D341Med (cell line): ENCODE results near the gene TMEM63C.

Source experiments
- DNase-seq: peaks from one replicate; pipeline ENCODE4 v3.0.0; 2012; ENCODE audit warnings: low spot score

Gene TMEM63C

DNA sequence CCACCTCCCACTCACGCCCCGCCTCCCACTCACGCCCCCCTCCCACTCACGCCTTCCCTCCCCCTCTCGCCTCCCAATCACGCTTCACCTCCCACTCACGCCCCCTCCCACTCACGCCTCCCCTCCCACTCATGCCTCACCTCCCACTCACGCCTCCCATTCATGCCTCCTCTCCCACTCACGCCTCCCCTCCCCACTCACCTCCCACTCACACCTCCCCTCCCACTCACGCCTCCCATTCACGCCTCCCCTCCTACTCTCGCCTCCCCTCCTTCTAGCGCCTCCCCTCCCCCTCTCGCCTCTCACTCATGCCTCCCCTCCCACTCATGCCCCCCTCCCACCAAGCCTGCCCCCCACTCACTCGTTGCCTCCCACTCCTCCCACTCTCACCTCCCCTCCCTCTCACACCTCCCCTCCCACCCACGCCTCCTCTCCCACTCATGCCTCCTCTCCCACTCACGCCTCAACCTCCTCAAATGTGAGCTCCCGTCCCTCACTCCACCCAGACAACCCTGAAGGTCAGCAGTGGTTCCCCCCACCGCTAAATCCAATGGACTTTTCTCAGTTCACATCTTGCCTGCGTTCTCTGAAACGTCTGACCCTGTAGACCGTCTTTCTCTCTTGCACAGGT lies 39.8 kb downstream of the TMEM63C start:
- DNase-seq = no peak

DNA sequence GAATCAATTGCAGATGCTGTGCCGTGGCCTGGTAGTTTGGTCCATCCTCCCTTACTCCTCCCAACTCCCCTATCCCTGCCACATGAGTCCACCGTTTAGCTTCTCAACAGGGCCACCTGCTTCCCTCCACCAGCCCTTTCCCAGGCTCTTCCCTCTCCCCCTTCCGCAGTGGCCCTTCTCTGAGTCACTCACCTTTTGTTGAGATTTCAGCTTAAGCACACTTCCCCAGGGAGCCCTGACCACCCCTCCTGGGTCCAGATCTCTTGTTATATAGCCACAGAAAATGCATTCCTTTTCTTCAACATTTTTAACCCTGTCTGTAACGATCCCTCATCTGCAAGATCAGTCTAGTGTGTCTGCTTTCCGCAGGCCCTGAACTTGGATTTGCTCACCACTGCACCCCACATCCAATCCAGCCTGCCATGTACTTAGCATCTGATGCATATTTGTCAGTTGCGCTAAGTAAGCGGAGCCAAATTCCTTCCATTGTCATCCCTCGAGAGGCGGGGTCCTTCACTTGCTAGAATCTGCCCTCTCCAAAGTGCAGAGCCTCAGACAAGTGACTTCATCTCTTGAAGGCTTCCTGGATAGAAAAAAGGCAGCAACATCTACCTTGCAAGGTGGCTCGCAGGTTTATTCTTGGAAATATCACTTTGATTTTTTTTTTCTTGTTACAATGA lies 41.1 kb downstream of the TMEM63C start:
- no peak for DNase-seq

DNA sequence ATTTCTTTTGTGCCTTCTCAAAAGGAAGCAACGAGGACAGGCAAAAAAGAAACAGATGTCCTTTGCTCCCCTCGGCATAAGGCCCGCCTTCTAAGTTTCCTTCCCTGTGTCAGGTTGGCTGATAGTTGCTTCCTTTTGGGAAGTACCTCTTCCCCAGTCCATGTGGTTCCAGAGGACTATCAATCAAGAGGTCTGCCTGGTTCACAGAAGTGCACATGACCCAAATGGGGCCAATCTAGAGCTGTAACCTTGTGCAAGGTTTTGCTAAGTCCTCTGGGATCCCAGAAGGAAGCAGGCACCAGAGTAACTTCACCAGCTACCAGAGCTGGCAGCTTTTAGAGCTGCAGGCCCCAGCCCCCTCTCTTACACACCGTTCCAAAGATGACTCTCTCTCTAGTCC lies 42.6 kb downstream of the TMEM63C start:
- no peak for DNase-seq

DNA sequence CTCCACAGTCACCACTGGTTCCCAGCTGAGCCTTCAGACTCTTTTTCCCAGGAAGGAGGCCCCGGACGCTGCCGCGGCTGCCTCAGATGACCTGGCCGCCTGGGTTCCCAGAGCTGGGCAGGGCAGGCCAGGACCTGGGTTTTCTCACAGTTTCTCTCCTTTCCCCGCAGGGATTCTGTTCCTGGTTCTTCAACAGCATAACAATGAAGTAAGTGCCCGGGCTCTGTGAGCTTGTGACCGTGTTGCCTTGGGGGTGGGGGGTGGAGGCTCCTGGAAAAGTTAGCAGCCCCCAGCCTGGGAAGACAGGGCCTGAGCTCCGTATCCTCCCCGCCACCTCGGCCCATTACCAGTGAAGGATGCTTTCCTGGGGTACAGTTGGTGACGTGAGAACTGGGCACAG lies 43.7 kb downstream of the TMEM63C start:
- no peak for DNase-seq

DNA sequence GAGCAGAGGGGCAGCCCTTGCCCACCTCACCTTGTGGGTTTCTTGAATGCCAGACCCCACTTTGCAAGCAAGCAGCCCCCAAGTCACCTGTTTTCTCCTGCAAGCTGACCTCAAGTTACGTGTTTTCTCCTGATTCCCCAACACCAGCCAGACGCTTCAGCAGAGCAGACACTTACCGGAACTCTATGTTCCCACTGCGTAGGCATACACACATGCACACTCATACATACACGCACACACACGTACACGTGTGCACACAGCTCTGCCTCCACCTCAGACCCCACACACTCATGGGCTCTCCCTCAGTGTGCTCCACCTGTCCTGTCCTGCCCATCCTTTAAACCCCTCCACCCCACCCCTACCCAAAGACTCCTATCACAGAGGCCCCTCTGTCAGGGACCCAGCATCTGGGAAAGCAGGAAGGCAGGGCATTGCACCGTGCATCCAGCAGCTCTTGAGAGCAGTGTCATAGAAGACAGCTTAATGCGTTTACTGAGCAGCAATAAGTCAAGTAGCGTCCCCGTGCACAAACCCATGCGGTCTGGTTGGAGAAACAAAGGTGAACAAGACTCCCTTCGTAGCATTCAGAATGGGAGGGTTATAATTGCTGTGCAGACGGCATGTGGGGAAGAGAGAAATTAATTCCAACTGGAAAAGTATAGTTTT lies 44.4 kb downstream of the TMEM63C start:
- DNase-seq = no peak

DNA sequence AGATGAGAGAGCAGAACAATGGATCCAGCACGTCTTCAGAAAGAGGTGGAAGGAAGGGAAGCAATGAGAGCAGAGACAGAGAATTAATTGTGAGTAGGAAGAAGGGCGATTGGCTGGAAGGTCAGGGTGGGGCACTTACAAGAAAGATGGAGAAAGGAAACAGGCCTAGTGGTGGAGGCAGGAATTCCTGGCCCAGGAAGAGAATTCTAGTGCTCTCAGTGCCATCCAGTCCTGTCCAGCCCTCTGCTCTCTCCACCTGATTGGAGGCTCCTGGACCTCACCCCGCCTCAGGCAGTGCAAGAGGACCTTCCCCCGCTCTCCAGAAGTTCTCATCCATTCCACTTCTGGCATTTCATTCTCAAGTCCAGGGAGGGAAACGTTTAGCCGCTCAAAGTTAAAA lies 46.5 kb downstream of the TMEM63C start:
- DNase-seq = no peak

DNA sequence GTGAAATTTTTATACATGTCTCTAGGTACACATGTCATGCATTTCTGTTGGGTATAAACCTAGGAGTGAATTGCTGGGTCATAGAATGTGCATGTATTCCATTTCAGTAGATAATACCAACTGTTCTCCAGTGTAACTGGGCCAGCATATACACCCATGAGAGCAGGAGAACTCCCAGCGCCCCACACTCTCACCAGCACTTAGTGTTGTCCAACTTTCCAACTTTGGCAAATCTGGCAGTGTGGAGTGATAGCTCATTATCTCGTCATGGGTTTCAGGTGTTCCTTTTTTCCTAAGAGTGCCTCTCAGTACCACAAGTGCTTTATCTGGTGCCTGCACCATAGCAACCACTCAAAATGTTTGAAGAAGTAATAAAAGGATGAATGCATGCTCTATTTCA lies 49.3 kb downstream of the TMEM63C start:
- DNase-seq = no peak

DNA sequence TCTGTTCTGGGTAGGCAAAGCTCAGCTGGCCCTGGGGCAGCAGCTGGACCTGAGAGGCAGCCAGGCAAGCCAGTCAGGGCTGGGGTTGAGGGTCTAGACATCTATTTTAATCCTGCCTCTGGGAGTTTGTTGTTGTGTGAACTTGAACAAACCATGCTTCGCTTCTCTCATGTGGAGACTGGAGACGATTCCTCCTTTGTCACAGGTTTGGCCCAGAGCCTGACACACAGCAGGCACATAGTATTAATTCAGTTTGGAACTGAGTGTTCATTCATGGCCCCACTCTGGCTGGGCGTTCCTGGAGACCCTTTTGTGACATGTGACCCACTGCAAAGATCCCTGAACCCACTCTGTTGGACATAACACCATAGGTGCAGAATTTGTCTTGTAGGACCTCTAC lies 50.1 kb downstream of the TMEM63C start:
- DNase-seq = no peak

DNA sequence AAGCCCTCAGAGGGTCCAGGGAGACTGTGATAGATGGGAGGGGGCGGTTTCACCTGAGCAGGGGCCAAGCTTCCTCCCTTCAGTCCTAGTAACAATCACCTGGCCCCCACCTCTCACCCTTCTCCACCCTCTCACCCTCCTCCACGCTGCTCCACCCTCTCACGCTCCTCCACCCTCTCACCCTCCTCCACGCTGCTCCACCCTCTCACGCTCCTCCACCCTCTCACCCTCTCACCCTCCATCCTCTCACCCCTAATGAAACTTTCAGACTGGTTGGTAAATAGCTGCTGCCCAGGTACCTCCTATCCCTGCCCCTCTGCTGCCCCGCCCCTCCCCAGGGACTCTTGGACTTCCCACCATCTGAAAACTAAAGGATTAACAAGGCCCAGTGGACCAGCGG lies 55.2 kb downstream of the TMEM63C start:
- DNase-seq = no peak

DNA sequence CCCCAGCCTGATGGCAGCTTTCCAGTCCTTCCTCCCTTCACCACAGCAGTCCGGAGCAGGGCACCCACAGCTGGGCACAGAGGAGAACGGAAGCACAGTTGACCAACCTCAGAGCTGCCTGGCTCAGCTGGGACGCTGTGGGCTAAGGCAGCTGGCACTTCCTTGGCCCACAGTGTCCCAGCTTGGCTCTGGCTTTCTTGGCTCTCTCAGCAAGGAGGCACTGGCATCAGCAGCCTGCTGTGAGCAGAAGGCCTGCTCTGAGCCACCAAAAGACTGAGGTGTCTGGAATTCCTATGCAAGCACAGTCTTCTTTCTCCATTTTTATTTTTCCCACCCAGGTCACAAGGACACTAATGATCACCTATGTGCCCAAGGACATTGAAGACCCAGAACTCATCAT lies 56.8 kb downstream of the TMEM63C start:
- no peak for DNase-seq

DNA sequence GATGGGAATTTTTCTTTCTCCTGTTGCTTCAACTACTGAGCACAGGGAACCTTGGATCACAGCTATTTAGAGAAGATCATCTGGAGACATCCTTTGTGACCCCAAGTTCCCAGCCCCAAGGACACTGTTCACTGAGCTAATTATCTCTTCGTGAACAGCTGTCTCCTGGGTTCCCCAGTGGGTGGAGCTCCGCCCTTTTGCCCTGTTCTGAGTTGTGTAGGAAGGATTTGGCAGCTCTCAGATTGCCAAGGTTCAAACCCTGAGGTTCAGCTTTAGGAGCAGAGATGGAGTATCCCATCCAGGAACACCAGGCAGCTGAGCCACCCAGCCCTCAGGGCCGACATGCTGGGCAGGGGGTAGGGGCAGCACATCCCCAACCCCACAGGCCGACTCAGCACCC lies 57.4 kb downstream of the TMEM63C start:
- no peak for DNase-seq

DNA sequence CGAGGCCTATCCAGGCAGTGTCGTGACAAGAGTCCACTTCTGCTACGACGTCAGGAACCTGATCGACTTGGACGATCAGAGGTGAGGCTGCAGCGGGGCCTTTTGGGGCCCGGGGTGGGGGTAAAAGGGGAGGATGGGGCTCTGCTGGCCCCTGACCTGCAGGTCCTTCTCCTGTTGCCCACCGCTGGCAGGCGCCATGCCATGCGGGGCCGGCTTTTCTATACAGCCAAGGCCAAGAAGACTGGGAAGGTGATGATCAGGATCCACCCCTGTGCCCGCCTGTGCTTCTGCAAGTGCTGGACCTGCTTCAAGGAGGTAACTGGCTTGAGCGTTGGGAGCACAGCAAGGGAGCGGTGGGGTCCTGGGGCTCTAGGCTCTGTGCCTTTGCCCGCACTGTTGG lies 57.8 kb downstream of the TMEM63C start:
- no peak for DNase-seq

DNA sequence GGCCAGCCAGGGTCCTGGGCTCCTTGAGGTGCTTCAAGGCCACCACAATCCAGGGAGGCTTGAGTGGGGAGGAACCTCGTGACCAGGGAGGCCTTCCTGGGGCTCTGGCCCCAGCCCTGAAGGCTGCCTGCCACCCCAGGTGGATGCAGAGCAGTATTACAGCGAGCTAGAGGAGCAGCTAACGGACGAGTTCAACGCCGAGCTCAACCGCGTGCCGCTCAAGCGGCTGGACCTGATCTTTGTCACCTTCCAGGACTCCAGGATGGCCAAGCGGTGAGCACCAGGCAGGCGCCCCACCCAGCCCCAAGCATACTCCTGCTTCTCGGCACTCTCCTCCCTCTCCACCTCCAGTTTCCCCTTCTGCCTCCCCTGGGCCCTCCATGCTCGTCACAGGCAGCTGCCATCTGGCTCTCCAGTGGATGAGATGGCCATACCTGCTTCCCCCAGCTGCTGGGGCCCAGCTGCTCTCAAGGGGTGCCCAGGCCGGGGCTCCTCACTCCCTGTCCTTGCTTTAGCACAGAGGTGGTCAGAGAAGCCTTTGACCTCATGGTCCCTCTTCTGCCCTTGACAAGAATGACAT lies 58.8 kb downstream of the TMEM63C start:
- DNase-seq = no peak

DNA sequence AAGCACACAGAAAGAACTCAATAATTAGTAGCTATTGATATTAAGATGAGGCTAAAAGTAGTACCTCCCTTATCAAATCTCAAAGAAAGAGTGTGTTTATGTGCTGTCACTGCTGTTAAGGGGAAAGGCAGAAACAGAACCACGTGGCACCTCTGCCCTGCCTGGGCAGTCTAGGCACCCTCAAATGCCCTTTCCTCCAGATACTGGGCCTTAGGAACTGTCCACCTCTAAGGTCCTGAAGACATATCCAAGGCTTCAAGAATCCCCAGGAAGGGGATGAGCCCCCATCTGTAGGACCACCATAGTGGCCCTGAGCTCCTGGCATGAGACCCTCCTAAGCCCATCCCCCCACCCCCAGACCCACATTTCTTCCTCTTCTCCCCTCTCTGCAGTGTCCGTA lies 60.4 kb downstream of the TMEM63C start:
- DNase-seq = no peak

DNA sequence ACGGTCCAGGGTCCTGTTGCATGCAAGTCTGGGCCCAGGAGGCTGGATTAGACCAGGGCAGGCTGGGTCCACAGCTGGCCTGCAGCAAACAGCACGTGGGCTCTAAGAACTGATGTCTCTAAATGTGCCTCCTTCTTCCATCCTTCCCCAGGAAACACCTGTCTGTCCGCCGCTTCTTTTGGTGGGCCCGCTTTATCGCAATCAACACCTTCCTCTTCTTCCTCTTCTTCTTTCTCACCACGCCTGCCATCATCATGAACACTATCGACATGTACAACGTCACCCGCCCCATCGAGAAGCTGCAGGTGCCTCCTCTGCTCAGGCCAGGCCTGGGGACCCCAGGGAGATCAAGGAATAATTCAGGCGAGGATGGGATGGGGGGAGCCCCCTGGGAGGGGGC lies 61.2 kb downstream of the TMEM63C start:
- DNase-seq = no peak

DNA sequence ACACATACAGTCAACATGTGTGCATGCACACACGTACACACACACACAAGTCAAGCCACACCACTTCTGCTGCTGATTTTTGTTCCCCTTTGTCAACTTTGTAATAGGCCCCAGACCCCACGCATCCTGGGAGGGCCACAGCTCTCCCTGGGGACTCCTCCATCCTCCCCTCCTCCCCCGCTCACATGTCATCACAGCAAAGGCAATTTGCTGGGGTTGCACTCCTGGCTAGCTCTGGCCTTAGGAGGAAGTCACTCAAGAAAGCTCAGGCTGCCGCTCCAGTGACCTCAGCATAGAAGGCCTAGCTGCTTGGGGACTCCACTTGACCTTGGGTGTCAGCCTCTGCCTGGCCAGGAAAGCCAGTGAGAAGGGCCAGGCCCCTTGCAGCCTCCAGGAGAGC lies 62.3 kb downstream of the TMEM63C start:
- no peak for DNase-seq

DNA sequence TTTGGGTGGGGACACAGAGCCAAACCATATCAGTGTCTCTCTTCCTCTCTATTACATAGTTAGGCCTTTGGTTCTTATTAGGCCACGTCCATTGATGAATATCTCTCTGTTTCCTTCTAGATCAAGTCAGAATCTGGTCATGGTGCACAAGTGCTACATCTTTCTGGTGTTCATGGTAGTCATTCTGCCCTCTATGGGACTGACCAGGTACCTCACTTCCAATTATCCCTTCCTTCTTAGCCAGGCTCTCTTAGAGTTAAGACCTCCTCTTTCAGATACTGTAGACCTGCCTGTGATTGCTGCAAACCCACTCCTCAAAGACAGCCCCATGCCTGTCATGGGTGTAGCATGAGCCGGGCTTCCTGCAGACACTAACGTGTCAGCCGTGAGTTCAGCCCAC lies 64.2 kb downstream of the TMEM63C start:
- DNase-seq = no peak

DNA sequence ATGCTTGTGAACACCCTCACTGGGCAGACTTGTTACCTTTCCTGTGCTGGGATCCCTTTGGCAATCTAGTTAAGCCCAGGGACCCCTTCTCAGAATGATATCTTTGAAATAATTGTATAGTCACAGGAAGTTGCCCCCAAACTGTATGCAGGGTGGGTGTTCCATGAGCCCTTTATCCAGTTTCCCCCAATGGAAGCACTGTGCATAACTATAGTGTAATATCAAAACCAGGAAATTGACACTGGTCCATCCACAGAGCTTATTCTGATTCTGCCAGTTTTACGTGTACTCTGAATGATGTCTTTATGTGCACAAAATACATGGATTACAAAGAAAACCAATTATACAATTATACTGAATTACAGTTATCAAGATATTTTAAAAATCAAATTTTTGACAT lies 65.2 kb downstream of the TMEM63C start:
- DNase-seq = no peak

DNA sequence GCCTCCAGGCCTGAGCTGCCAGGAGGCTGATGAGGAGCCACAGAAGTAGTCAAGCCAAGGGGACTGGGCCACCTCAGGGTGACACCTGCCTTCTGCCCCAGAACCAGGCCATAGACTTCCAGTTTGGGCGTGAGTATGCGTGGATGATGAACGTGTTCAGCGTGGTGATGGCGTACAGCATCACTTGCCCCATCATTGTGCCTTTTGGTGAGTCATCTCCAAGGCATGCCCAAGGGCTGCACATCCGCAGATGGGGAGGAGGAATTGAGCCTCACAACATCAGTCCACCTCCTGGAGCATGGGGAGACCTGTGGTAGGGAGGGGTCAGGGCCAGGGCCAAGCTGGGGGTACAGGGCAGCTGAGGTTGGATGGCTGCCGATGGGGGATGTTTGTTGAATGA lies 67.1 kb downstream of the TMEM63C start:
- no peak for DNase-seq

DNA sequence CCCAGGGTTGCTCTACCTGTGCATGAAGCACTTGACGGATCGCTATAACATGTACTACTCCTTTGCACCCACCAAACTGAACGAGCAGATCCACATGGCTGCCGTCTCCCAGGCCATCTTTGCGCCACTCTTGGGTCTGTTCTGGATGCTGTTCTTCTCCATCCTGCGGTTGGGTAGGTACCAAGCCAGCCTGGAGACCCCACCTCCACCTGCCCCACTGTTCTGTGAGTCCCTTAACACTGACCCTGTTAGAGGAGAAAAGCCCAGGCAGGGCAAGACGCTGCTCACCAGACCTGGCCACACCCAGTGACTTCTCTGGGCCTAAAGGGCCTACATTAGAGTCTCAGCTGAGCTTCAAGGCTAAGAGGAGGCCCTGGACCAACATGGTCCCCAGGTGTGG lies 67.7 kb downstream of the TMEM63C start:
- no peak for DNase-seq

DNA sequence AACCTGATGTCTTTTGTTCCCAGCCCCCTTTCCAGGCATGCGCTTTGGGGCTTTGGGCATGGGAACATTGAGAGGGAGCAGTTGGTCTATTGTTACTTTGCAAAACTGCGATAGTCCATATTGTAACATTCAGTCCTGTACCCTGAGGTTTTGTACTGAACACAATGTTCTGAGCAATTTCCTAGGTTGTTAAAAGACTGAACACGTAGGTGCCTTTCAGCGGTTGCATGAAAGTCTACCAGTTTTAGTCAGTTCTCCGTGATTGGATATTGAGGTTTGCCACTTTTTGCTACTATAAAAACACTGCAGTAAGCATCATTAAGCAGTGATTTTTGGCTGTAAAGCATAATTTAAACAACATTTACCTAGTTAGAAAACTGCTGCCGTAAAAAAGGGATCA lies 69.3 kb downstream of the TMEM63C start:
- no peak for DNase-seq

DNA sequence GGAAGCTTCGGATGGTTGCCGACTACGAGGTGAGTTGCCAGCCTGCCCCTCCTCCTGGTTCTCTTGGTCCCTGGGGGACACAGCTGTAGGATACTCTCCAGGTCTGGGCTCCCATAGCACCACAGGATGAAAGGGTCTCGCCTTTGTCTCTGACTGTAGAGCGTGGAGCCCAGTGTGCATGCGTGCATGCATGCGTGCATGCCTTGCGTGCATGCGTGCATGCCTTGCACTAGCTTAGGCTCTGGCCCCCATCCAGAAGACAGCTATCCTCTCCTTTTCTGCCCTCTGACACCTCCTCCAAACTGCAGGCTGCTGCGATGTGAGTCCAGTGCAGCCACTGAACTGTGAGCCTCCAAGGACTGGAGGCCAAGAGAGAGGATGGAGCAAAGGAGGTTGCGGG lies 70.3 kb downstream of the TMEM63C start:
- no peak for DNase-seq
